GDM1 (cell line): ENCODE data around the gene BIRC3.

ENCODE experiments used
- DNase-seq: peaks from one replicate; lab custom pipeline; 2025; lab: John Stamatoyannopoulos, UW

Gene BIRC3

DNA sequence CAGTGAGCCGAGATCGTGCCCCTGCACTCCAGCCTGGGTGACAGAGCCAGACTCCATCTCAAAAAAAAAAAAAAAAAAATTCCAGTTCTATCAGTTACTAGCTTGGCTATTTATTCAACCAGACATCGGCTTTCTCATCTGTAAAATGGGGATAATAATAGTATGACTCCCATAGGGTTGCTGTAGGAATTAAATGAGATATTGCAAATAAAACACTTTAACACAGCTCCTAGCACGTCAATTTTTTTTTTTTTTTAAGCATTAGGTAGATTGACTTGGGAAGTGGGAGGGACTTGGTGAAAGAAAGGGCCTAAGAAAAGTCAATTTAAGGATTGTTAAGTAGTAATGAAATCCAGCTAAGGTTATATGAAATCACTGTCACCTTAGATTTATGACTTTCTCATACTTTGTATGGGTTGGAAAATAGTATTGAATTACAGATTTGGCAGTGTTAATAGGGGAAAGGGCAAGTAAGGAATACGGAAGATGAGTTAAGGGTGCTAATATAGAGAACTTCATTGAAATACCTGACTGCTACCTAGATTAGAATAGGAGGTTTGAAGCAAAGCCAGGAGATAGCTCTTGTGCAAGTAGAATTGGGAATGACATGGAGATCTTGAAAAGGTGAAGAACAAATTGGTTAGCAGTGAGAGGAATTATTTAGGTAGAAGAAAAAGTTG is 58.6 kb downstream of the BIRC3 start:
- no peak for DNase-seq

DNA sequence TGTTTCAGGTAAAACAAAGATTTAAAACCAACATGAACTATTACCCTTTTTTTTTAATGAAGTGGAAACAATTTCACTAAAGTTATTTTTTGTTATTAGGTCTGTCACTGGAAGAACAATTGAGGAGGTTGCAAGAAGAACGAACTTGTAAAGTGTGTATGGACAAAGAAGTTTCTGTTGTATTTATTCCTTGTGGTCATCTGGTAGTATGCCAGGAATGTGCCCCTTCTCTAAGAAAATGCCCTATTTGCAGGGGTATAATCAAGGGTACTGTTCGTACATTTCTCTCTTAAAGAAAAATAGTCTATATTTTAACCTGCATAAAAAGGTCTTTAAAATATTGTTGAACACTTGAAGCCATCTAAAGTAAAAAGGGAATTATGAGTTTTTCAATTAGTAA is 60.6 kb downstream of the BIRC3 start:
- DNase-seq: no peak

DNA sequence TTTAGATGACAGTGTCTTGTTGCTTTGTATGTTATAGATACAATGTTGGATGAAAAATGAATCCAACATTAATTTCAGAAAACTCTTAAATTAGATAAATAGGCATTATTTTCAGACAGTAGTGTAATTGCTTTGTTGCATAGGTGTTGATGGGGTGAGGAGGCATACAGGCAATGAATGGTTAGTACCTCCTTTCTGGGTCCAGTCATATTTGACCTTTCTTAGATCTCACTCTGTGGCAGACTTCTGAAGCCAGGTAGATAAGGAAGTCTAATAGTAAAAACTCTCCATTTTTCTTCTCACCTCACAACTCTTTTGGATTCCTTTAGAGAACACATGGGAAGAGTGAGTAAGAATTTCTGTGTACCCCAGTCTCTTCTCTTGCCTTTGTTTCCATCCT is 61.5 kb downstream of the BIRC3 start:
- DNase-seq: no peak

DNA sequence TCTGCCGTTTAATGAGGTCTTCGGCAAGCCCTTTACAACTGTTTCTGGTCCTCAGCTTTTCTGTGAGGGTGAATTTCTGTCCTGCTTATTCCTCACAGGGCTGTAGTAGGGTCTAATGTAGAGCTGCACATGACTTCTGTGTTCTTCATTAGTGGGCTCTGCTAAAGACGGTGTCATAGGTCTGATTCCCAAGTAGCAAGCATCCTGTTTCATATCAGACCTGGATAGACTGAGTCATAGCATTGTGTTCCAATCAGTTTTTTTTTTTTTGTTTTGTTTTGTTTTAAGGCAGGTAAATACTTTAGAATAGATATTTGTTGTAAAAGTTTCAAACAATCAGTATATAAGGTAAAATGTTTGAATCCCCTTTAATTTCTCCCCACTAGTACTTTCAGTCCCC is 65.1 kb downstream of the BIRC3 start:
- no peak for DNase-seq

DNA sequence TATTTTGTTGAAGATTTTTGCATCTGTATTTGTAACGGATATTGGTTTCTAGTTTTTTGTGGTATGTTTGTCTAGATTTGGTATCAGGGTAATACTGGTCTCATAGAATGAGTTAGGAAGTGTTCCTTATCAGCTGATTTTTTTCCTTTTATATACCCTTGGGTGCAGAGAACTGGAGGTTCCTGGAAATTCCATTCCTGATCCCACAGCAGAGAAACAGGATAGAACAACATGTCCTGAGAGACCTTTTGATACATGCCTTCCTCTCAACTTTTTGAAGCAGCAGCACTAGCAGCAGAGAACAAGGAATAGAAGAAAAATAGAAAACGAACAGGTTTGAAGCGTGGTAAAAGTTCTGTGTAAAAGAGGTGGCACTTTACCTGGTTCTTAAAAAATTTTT is 66.6 kb downstream of the BIRC3 start:
- DNase-seq: no peak

DNA sequence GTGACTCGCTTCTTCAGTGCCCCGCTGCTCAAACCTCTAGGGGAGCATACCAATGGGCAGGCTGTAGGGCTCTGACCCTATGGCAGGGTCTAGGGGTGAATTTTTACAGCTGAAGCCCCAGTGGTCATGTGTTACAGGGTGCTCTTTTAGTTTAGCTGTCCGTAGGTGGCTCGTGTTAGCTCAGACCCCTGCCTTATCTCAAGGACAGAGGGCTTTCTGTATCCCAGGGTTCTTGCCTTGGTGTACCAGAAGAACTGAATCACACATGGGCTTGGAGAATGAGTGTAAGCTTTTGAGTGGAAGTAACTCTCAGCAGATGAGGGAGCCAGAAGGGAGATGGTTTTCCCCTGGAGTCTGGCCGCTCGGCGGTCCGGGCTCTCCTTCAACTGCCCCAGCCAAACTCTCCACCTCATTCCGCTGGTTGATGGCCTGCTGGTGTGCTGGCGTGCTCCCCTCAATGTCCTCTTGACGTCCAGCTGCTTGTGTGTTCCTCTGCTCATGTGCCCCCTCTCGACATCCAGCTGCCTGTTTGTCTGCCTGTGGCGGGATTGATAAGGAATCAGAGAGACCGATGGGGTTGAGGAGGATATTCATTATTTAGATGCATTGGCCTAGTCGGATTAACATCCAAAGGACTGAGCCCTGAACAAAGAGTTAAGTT is 67.3 kb downstream of the BIRC3 start:
- no peak for DNase-seq

DNA sequence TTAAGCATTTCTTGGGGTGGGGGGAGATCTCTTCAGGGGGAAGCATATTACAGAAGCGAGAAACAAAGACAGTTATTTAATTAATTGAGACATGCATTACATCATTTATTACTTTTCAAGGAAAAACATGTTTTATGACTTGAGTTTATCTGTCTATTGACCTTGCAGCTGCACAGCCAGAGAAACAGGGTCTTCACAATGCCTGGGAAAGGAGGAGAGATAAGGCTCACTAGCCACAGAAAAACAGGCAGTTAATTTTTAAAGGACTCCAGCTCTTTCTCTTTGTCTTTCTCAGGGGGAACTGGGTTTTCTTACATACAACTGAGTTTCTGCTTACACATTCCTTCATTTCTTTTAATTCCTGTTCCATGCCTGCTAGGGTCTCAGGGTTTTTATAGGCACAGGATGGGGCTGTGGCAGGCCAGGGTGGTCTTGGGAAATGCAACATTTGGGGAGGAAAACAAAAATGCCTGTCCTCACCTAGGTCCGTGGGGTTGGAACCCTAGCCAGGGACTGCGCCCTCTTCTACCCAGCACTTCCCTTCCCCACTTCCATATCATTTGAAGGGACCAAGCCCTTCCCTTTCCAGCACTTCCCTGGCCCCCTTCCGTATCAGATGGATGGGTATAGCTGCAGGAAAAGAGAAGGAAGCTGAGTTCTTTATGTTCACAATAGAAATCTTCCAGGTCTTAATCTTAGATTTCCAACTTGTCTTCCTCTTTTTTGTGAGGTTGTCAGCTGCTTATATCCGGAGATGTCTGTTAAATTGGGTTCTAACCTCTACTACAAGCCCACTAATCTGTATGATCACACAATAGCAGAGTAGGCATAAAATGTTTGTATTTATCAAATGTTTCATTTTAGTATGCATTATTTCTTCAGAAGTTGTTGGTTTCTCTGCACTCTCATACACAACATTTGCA is 68.1 kb downstream of the BIRC3 start:
- DNase-seq: no peak

DNA sequence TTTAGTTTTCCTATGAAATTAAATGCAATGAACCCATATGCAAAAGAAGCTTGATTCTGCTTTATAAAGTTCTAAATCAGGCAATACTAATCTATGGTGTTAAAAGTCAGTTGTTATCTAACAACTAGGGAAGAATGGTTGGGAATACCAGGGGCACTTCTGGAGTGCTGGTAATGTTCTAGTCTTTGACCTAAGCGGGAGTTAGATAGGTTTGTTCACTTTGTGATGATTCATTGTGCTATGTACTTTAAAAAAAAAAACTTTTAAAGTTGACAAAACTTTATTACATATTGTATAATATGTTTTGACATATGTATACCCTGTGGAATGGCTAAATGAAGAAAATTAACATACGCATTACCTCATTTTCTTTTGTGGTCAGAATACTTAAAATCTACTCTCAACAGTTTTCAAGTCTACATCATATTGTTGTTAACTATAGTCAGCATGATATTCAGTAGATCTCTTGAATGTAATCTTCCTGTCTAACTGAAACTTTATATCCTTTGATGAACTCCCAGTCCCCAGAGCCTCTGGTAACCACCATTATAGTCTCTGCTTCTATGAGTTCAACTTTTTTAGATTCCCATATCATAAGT is 69.0 kb downstream of the BIRC3 start:
- no peak for DNase-seq

DNA sequence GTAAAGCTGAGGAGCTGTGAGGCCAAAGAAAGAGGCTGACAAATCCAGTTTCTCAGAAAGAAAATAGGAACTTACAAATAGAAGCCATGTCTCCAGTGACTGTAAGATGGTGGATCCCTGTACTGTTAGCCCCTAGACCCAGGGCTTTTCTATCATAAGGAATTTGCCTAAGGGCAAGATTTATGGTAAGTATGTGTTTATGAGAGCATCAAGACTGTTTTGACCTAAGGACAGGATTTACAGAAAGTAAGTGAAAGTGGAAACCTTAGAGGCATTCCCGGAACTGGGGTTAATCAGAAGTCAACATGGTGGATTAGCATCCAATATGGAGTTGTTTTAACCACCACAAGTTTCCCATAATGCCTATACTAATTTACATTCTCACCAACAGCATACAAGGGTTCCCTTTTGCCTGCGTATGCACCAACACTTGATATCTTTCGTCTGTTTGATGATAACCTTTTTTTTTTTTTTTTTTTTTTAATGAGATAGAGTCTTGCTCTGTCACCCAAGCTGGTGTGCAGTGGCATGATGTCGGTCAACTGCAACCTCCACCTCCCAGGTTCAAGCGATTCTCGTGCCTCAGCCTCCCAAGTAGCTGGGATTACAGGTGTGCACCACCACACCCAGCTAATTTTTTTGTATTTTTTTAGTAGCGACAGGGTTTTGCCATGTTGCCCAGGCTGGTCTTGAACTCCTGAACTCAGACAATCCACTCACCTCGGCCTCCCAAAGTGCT is 69.9 kb downstream of the BIRC3 start:
- no peak for DNase-seq
